ENCODE results near the gene SIPA1L3.
A peak's percentile ranks its signal among the peaks of the same experiment; 100 is the strongest.

SIPA1L3 gene

GRCh38 chr19:38011426-38011825, 104.4 kb downstream of the SIPA1L3 start:
- no peak for TF ChIP-seq EZH2 (IDR thresholded peaks at IDR 0.05; ENCODE audit: borderline replicate concordance, low read length)
- TF ChIP-seq CTCF (IDR thresholded peaks at IDR 0.05; ENCODE audit: low read length) = no peak
- peaks cover 50% of the 10 kb centered on the region for H3K4me1 ChIP-seq (ENCODE audit: insufficient read depth, low read length, severe bottlenecking)
- no peak overlapping the region for H3K9ac ChIP-seq (ENCODE audit: low read length)
- no peak overlapping the region for H3K4me3 ChIP-seq (ENCODE audit: low read depth, low read length, poor library complexity, severe bottlenecking)
- H3K27ac ChIP-seq (ENCODE audit: low read depth, low read length, poor library complexity, severe bottlenecking) = peak overlapping the region; percentile 32
- no peaks in the 10 kb centered on the region for H3F3A ChIP-seq (ENCODE audit: insufficient read depth, low read length)
- no peak overlapping the region for H3K4me2 ChIP-seq (ENCODE audit: low read length)
- H3K27me3 ChIP-seq (ENCODE audit: insufficient read depth, low read length) = no peaks in the 10 kb centered on the region
- H3K36me3 ChIP-seq (ENCODE audit: insufficient read depth, low read length) = no peaks in the 10 kb centered on the region
- H3K79me2 ChIP-seq (ENCODE audit: insufficient read depth, low read length) = no peaks in the 10 kb centered on the region
- no peaks in the 10 kb centered on the region for H3K9me3 ChIP-seq (ENCODE audit: low read length)
- H2AFZ ChIP-seq (ENCODE audit: low read length) = no peak overlapping the region
- no peaks in the 10 kb centered on the region for H3K9me2 ChIP-seq (ENCODE audit: low read depth, low read length)
- no peaks in the 10 kb centered on the region for H4K20me1 ChIP-seq (ENCODE audit: insufficient read depth, low read length)

GRCh38 chr19:38012290-38012689, 105.3 kb downstream of the SIPA1L3 start:
- H3K4me1 ChIP-seq (ENCODE audit: insufficient read depth, low read length, severe bottlenecking) = peaks cover 41% of the 10 kb centered on the region
- no peak overlapping the region for H2AFZ ChIP-seq (ENCODE audit: low read length)
- no peak overlapping the region for H3K9ac ChIP-seq (ENCODE audit: low read length)
- no peaks in the 10 kb centered on the region for H3K36me3 ChIP-seq (ENCODE audit: insufficient read depth, low read length)
- no peak overlapping the region for H3K4me2 ChIP-seq (ENCODE audit: low read length)
- TF ChIP-seq CTCF (IDR thresholded peaks at IDR 0.05; ENCODE audit: low read length) = no peak
- no peak for TF ChIP-seq EZH2 (IDR thresholded peaks at IDR 0.05; ENCODE audit: borderline replicate concordance, low read length)
- H3K9me2 ChIP-seq (ENCODE audit: low read depth, low read length) = no peaks in the 10 kb centered on the region
- H3K4me3 ChIP-seq (ENCODE audit: low read depth, low read length, poor library complexity, severe bottlenecking) = no peak overlapping the region
- H3K27me3 ChIP-seq (ENCODE audit: insufficient read depth, low read length) = no peaks in the 10 kb centered on the region
- no peaks in the 10 kb centered on the region for H3K79me2 ChIP-seq (ENCODE audit: insufficient read depth, low read length)
- H3K27ac ChIP-seq (ENCODE audit: low read depth, low read length, poor library complexity, severe bottlenecking) = peak overlapping the region; percentile 49
- no peaks in the 10 kb centered on the region for H3K9me3 ChIP-seq (ENCODE audit: low read length)
- no peaks in the 10 kb centered on the region for H4K20me1 ChIP-seq (ENCODE audit: insufficient read depth, low read length)
- no peaks in the 10 kb centered on the region for H3F3A ChIP-seq (ENCODE audit: insufficient read depth, low read length)

GRCh38 chr19:38012944-38013343, 105.9 kb downstream of the SIPA1L3 start:
- Histone ChIP-seq H3K27ac (ENCODE audit: low read depth, low read length, poor library complexity, severe bottlenecking) (peak overlapping the region; percentile 49), H3K4me1 (ENCODE audit: insufficient read depth, low read length, severe bottlenecking) (peaks cover 41% of the 10 kb centered on the region), H3K36me3 (ENCODE audit: insufficient read depth, low read length) (no peaks in the 10 kb centered on the region), H4K20me1 (ENCODE audit: insufficient read depth, low read length) (no peaks in the 10 kb centered on the region), H3K27me3 (ENCODE audit: insufficient read depth, low read length) (no peaks in the 10 kb centered on the region), H3K9me3 (ENCODE audit: low read length) (no peaks in the 10 kb centered on the region), H3K4me3 (ENCODE audit: low read depth, low read length, poor library complexity, severe bottlenecking) (no peak overlapping the region), H3K9ac (ENCODE audit: low read length) (peak overlapping the region; percentile 28; the same call in 1 of the 2 replicates), H3F3A (ENCODE audit: insufficient read depth, low read length) (no peaks in the 10 kb centered on the region), H3K79me2 (ENCODE audit: insufficient read depth, low read length) (no peaks in the 10 kb centered on the region), H3K9me2 (ENCODE audit: low read depth, low read length) (no peaks in the 10 kb centered on the region), H3K4me2 (ENCODE audit: low read length) (no peak overlapping the region), H2AFZ (ENCODE audit: low read length) (no peak overlapping the region)
- TF ChIP-seq CTCF (IDR thresholded peaks at IDR 0.05; ENCODE audit: low read length) = no peak
- no peak for TF ChIP-seq EZH2 (IDR thresholded peaks at IDR 0.05; ENCODE audit: borderline replicate concordance, low read length)

Data from OCI-LY1 (cell line).